GM06990 (cell line): ENCODE data around the gene PRDM10.

Experiments used
- DNase-seq: peaks from one replicate; pipeline ENCODE4 v3.0.0-alpha.2; 2011; ENCODE audit not compliant: insufficient read length; ENCODE audit errors: extremely low read depth
- H3K27me3 ChIP-seq: replicated peaks from 2 replicates; pipeline ENCODE4 v1.6.0; 2011; ENCODE audit warnings: low read length; ENCODE audit not compliant: control insufficient read depth, insufficient read depth
- H3K36me3 ChIP-seq: 2 replicates; pipeline ENCODE4 v1.5.1; 2011; ENCODE audit warnings: low read length; ENCODE audit not compliant: control insufficient read depth, insufficient read depth
- H3K4me3 ChIP-seq: replicated peaks from 2 replicates; pipeline ENCODE4 v1.5.1; 2011; ENCODE audit warnings: low read depth, mild to moderate bottlenecking, control low read depth, low read length
- CTCF ChIP-seq: IDR thresholded peaks from 2 replicates; pipeline ENCODE4 v1.5.1; 2011; ENCODE audit warnings: low read length, control low read depth, mild to moderate bottlenecking, inconsistent platforms; ENCODE audit not compliant: insufficient read depth, poor library complexity, severe bottlenecking

The PRDM10 gene

GRCh38 chr11:129854232-129854805 lies 148.3 kb downstream of the PRDM10 start:
- no peak for DNase-seq
- H3K27me3 ChIP-seq: no peaks in the 10 kb centered on the region
- 0 out of 2 replicates have a peak, but pooled peaks cover 2% of the 10 kb centered on the region for H3K36me3 ChIP-seq
- TF ChIP-seq CTCF: no peak
- H3K4me3 ChIP-seq: no peak overlapping the region

- Histone ChIP-seq H3K36me3 (0 out of 2 replicates have a peak, but pooled peaks cover 2% of the 10 kb centered on the region), H3K27me3 (no peaks in the 10 kb centered on the region), H3K4me3 (no peak overlapping the region)
- no peak for DNase-seq
- no peak for TF ChIP-seq CTCF
Observed at GRCh38 chr11:129853518-129854231, 149.0 kb downstream of the PRDM10 start.

- Histone ChIP-seq H3K4me3 (no peak overlapping the region), H3K27me3 (no peaks in the 10 kb centered on the region), H3K36me3 (no peaks in the 10 kb centered on the region)
- no peak for DNase-seq
- TF ChIP-seq CTCF: no peak
Observed at GRCh38 chr11:129852125-129852740, 150.4 kb downstream of the PRDM10 start.
